Esophagus squamous epithelium (tissue), 4 donors: ENCODE measurements around the gene STXBP6.

ENCODE experiments used
- CTCF ChIP-seq, 6 experiments: fragments of 450-650 bp in 4 of 6; fragments of 200-600 bp in 2 of 6; sonication (generic) in 2 of 6; IDR thresholded peaks; one replicate each; pipeline ENCODE4 v1.5.1; 2016 to 2019; ENCODE audit warnings: antibody characterized with exemption in 6 of 6, mild to moderate bottlenecking in 4 of 6, moderate library complexity in 4 of 6
- POLR2A ChIP-seq, 4 donors: fragments of 450-650 bp; IDR thresholded peaks; one replicate each; pipeline ENCODE4 v1.6.1; 2017; ENCODE audit warnings: antibody characterized with exemption in 4 of 4, mild to moderate bottlenecking in 4 of 4, moderate library complexity in 3 of 4

- no peak for TF ChIP-seq CTCF (IDR thresholded peaks at IDR 0.05)
- TF ChIP-seq POLR2A (IDR thresholded peaks at IDR 0.05): no peak
These were observed 192.7 kb downstream of the STXBP6 start for GRCh38 chr14:24857277-24857676.
